Smooth muscle cell (in vitro differentiated cells): Measurements from ENCODE around the gene NPL. TPM values are rescaled to one million over a fixed set of nuclear protein-coding genes. Genes with fewer than 3 reads are reported as not detected.

Source experiments
- DNase-seq: peaks from one replicate; lab custom pipeline; 2025; ENCODE audit not compliant: unreplicated experiment; lab: John Stamatoyannopoulos, UW
- H2AFZ ChIP-seq: fragments of 200-600 bp; sonication (generic); 2 replicates; pipeline ENCODE4 v1.6.0; 2016; ENCODE audit warnings: antibody characterized with exemption, low read depth, mild to moderate bottlenecking
- H3F3A ChIP-seq: fragments of 200-600 bp; sonication (generic); 2 replicates; pipeline ENCODE4 v1.6.0; 2017; ENCODE audit warnings: antibody characterized with exemption, low read depth
- H3K27ac ChIP-seq: fragments of 200-600 bp; sonication (generic); 2 replicates; pipeline ENCODE4 v1.5.1; 2016; ENCODE audit warnings: low read depth, mild to moderate bottlenecking
- H3K27me3 ChIP-seq: fragments of 200-600 bp; sonication (generic); 2 replicates; pipeline ENCODE4 v1.6.1; 2016; ENCODE audit warnings: low read depth, mild to moderate bottlenecking
- H3K36me3 ChIP-seq: fragments of 200-600 bp; sonication (generic); 2 replicates; pipeline ENCODE4 v1.5.1; 2016; ENCODE audit warnings: low read depth
- H3K4me1 ChIP-seq: fragments of 200-600 bp; sonication (generic); 2 replicates; pipeline ENCODE4 v1.5.1; 2016; ENCODE audit warnings: low read depth
- H3K4me2 ChIP-seq: fragments of 200-600 bp; sonication (generic); 2 replicates; pipeline ENCODE4 v1.6.0; 2016; ENCODE audit warnings: mild to moderate bottlenecking
- H3K4me3 ChIP-seq: fragments of 200-600 bp; sonication (generic); 2 replicates; pipeline ENCODE4 v1.5.1; 2016; ENCODE audit warnings: mild to moderate bottlenecking
- H3K79me2 ChIP-seq: fragments of 200-600 bp; sonication (generic); 2 replicates; pipeline ENCODE4 v1.6.0; 2016; ENCODE audit warnings: low read depth, mild to moderate bottlenecking
- H3K9ac ChIP-seq: fragments of 200-600 bp; sonication (generic); 2 replicates; pipeline ENCODE4 v1.6.0; 2016; ENCODE audit warnings: low read depth
- H3K9me3 ChIP-seq: fragments of 200-600 bp; sonication (generic); replicated peaks from 2 replicates; pipeline ENCODE4 v1.5.1; 2016; ENCODE audit warnings: low read depth
- H4K20me1 ChIP-seq: fragments of 200-600 bp; sonication (generic); 2 replicates; pipeline ENCODE4 v1.6.0; 2016; ENCODE audit warnings: low read depth
- WGBS: methylation state at CpG from one replicate; pipeline ENCODE4 v1.1.7; 2016; ENCODE audit warnings: low lambda C conversion rate; 5-methylcytosine and 5-hydroxymethylcytosine counted together
- polyA plus RNA-seq: library from polyadenylated mRNA; unstranded; fragments of >200 nt; fragmentation: Nextera tagmentation; extraction: Ambion mirVana; gene quantifications from 2 replicates; pipeline ENCODE4 v1.2.1, GENCODE V29; 2016
- total RNA-seq: library from RNA; depleted of rRNA; stranded (reverse); fragments of >200 nt; gene quantifications from 2 replicates; pipeline ENCODE4 v1.2.3, GENCODE V29; 2014
- TF ChIP-seq, protein P1 (sequence below): fragments of 200-600 bp; sonication (generic); IDR thresholded peaks from 2 replicates; pipeline ENCODE4 v1.5.1; 2017; ENCODE audit warnings: borderline replicate concordance, mild to moderate bottlenecking, antibody characterized with exemption; ENCODE audit not compliant: insufficient read depth, poor library complexity, severe bottlenecking

Gene NPL
- total and polyA plus RNA-seq, 2 experiments from 2014 or later, result 1.3 to 1.4 TPM

DNA sequence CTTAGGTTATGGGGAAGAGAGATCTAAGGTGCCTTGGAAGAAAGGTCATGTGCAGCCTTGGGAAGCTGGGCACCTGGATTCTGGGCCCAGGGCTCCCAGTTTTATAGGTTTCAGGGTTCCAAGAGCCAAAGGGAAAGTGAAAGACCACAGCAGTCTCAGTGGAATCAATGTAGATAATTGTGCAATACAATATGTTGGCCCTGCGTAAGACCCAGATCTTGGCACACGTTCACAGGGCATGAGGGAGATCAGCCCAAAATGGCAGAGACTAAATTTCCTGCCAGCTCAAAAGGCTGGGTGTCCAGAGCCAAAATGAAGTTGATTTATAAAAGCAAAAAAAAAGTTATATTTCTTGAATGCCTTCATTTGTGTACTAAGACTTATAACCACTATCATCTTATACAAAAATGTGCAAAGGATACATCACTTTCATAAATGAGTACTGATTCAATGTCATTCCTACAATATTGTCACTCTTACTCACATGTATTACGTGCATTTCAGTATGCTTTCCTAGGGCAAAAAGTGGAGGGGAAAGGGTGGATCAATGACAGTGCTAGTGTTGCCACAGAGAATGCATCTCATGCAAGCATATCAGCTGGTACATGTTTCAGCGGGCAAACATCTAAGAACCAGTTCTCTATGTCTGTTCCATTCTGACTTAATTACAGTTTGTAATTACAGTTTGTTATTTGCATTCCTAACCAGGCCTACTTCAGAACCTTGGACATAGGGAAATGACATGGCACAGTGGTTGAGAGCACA lies 22.5 kb upstream of the NPL start:
- no peak overlapping the region for H2AFZ ChIP-seq
- TF ChIP-seq, protein P1, sequence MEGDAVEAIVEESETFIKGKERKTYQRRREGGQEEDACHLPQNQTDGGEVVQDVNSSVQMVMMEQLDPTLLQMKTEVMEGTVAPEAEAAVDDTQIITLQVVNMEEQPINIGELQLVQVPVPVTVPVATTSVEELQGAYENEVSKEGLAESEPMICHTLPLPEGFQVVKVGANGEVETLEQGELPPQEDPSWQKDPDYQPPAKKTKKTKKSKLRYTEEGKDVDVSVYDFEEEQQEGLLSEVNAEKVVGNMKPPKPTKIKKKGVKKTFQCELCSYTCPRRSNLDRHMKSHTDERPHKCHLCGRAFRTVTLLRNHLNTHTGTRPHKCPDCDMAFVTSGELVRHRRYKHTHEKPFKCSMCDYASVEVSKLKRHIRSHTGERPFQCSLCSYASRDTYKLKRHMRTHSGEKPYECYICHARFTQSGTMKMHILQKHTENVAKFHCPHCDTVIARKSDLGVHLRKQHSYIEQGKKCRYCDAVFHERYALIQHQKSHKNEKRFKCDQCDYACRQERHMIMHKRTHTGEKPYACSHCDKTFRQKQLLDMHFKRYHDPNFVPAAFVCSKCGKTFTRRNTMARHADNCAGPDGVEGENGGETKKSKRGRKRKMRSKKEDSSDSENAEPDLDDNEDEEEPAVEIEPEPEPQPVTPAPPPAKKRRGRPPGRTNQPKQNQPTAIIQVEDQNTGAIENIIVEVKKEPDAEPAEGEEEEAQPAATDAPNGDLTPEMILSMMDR, result no peak
- DNase-seq, result no peak
- H3K4me3 ChIP-seq, result no peak overlapping the region
- H3K36me3 ChIP-seq, result no peaks in the 10 kb centered on the region
- H3K4me1 ChIP-seq, result no peaks in the 10 kb centered on the region
- H3F3A ChIP-seq, result no peaks in the 10 kb centered on the region
- H3K27ac ChIP-seq, result no peak overlapping the region
- WGBS, result 90% methylated on average over 4 of the region's 4 CpGs
- H3K4me2 ChIP-seq, result no peak overlapping the region
- no peaks in the 10 kb centered on the region for H3K9me3 ChIP-seq
- no peaks in the 10 kb centered on the region for H4K20me1 ChIP-seq
- no peaks in the 10 kb centered on the region for H3K79me2 ChIP-seq
- H3K27me3 ChIP-seq, result no peaks in the 10 kb centered on the region
- no peak overlapping the region for H3K9ac ChIP-seq

DNA sequence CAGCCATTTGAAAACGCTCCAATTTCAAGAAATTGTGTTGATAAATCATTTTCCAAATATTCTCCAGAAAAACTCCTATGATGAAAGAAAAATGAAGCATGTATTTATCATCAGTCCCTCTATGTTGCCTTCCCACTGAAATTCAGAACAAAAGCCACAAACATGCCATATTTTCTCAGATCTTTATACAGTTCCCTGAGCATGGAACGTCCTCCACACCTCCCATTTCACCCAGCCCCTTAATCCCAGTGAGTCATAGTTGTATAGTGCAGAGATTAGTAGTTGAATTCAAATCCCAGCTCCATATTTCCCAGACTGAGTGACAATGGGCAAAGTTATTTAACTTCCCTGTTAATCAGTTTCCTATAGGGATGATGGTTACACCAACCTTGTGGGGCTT lies 20.6 kb upstream of the NPL start:
- TF ChIP-seq, protein P1, result no peak
- H3K4me2 ChIP-seq, result no peak overlapping the region
- no peak overlapping the region for H3K4me3 ChIP-seq
- no peaks in the 10 kb centered on the region for H3K9me3 ChIP-seq
- H2AFZ ChIP-seq, result no peak overlapping the region
- 50% methylated on average over 2 of the region's 2 CpGs for whole genome bisulfite sequencing
- no peak for DNase-seq
- H3K79me2 ChIP-seq, result no peaks in the 10 kb centered on the region
- H3K36me3 ChIP-seq, result no peaks in the 10 kb centered on the region
- no peaks in the 10 kb centered on the region for H3K27me3 ChIP-seq
- no peaks in the 10 kb centered on the region for H3F3A ChIP-seq
- H4K20me1 ChIP-seq, result no peaks in the 10 kb centered on the region
- no peak overlapping the region for H3K9ac ChIP-seq
- no peaks in the 10 kb centered on the region for H3K4me1 ChIP-seq
- H3K27ac ChIP-seq, result no peak overlapping the region

- Histone ChIP-seq H3K79me2 (no peaks in the 10 kb centered on the region), H3K9ac (no peak overlapping the region), H4K20me1 (no peaks in the 10 kb centered on the region), H3K36me3 (no peaks in the 10 kb centered on the region), H3K9me3 (no peaks in the 10 kb centered on the region), H3K4me3 (no peak overlapping the region), H3K4me1 (no peaks in the 10 kb centered on the region), H3F3A (no peaks in the 10 kb centered on the region), H3K27ac (no peak overlapping the region), H3K27me3 (no peaks in the 10 kb centered on the region), H2AFZ (no peak overlapping the region), H3K4me2 (no peak overlapping the region)
- 77% methylated on average over 2 of the region's 2 CpGs for WGBS
- no peak for DNase-seq
- TF ChIP-seq, protein P1, result no peak
These were observed 19.3 kb upstream of the NPL start for GRCh38 chr1:182770232-182770631.
